GM23248 (cell line): Measurements from ENCODE around the gene KASH5. TPM values are rescaled to one million over a fixed set of nuclear protein-coding genes. Genes with fewer than 3 reads are reported as not detected.

Source experiments
- DNase-seq: peaks from one replicate; pipeline ENCODE4 v3.0.0-alpha.2; 2015
- H2AFZ ChIP-seq: fragments of 200-600 bp; sonication (generic); 2 replicates; pipeline ENCODE4 v1.6.1; 2016; ENCODE audit warnings: antibody characterized with exemption
- H3F3A ChIP-seq: fragments of 200-600 bp; sonication (generic); 2 replicates; pipeline ENCODE4 v1.6.1; 2016; ENCODE audit warnings: mild to moderate bottlenecking, antibody characterized with exemption, mixed run types; ENCODE audit not compliant: insufficient read depth
- H3K27ac ChIP-seq: fragments of 200-600 bp; sonication (generic); 2 replicates; pipeline ENCODE4 v1.5.1; 2016; ENCODE audit warnings: mild to moderate bottlenecking
- H3K27me3 ChIP-seq: fragments of 200-600 bp; sonication (generic); replicated peaks from 2 replicates; pipeline ENCODE4 v1.6.1; 2016; ENCODE audit warnings: mild to moderate bottlenecking; ENCODE audit not compliant: insufficient read depth
- H3K36me3 ChIP-seq: fragments of 200-600 bp; sonication (generic); 2 replicates; pipeline ENCODE4 v1.6.1; 2016; ENCODE audit warnings: low read depth, mild to moderate bottlenecking
- H3K4me1 ChIP-seq: fragments of 200-600 bp; sonication (generic); 2 replicates; pipeline ENCODE4 v1.6.1; 2016; ENCODE audit warnings: mild to moderate bottlenecking; ENCODE audit not compliant: insufficient read depth
- H3K4me2 ChIP-seq: fragments of 200-600 bp; sonication (generic); one replicate; pipeline ENCODE4 v1.6.1; 2016; ENCODE audit warnings: mild to moderate bottlenecking; ENCODE audit not compliant: unreplicated experiment
- H3K4me3 ChIP-seq: fragments of 200-600 bp; sonication (generic); 2 replicates; pipeline ENCODE4 v1.5.1; 2016; ENCODE audit warnings: mild to moderate bottlenecking
- H3K79me2 ChIP-seq: fragments of 200-600 bp; sonication (generic); 2 replicates; pipeline ENCODE4 v1.6.1; 2016; ENCODE audit warnings: mild to moderate bottlenecking; ENCODE audit not compliant: insufficient read depth
- H3K9ac ChIP-seq: fragments of 200-600 bp; sonication (generic); 2 replicates; pipeline ENCODE4 v1.6.1; 2016; ENCODE audit warnings: mild to moderate bottlenecking
- H3K9me2 ChIP-seq: fragments of 200-600 bp; sonication (generic); 2 replicates; pipeline ENCODE4 v1.6.1; 2016; ENCODE audit warnings: mixed run types, mild to moderate bottlenecking, moderate library complexity; ENCODE audit not compliant: insufficient read depth
- H3K9me3 ChIP-seq: fragments of 200-600 bp; sonication (generic); one replicate; pipeline ENCODE4 v1.6.1; 2017; ENCODE audit warnings: low read depth
- H4K20me1 ChIP-seq: fragments of 200-600 bp; sonication (generic); 2 replicates; pipeline ENCODE4 v1.6.0; 2016; ENCODE audit not compliant: insufficient read depth
- EZH2 ChIP-seq: fragments of 200-600 bp; sonication (generic); IDR thresholded peaks from 2 replicates; pipeline ENCODE4 v1.6.1; 2018; ENCODE audit warnings: antibody characterized with exemption, mild to moderate bottlenecking; ENCODE audit not compliant: insufficient read depth, poor library complexity, severe bottlenecking
- EZH2phosphoT487 ChIP-seq: fragments of 200-600 bp; sonication (generic); IDR thresholded peaks from 2 replicates; pipeline ENCODE4 v1.6.1; 2018; ENCODE audit warnings: antibody characterized with exemption, moderate library complexity, mild to moderate bottlenecking, low read depth; ENCODE audit not compliant: insufficient read depth
- WGBS, 2 experiments: methylation state at CpG; one replicate each; pipeline ENCODE4 v1.1.6; 2015 to 2017; ENCODE audit warnings: low lambda C conversion rate in 2 of 2, low coverage in 1 of 2; ENCODE audit errors: missing lambda C conversion rate in 2 of 2; 5-methylcytosine and 5-hydroxymethylcytosine counted together
- in situ Hi-C: fragments of 300-500 bp; cut with MboI; formaldehyde crosslinking; loops from 2 replicates; pipeline ENCODE4 v1.15.0; 2020
- polyA plus RNA-seq: library from polyadenylated mRNA; unstranded; fragments of >200 nt; fragmentation: Nextera tagmentation; extraction: Ambion mirVana; gene quantifications from 2 replicates; pipeline ENCODE4 v1.2.1, GENCODE V29; 2016
- total RNA-seq: library from RNA; depleted of rRNA; stranded (reverse); fragments of >200 nt; shearing (Covaris generic); gene quantifications from 2 replicates; pipeline ENCODE4 v1.2.3, GENCODE V29; 2014

Gene KASH5
- total and polyA plus RNA-seq, 2 experiments from 2014 or later = not detected

GRCh38 chr19:49421039-49421877 is 33.2 kb downstream of the KASH5 start:
- Histone ChIP-seq H3K4me1 (0 out of 2 replicates have a peak, but pooled peaks cover 5% of the 10 kb centered on the region), H2AFZ (no peak overlapping the region), H3K9ac (no peak overlapping the region), H3K9me2 (no peaks in the 10 kb centered on the region), H3K27me3 (peaks cover 67% of the 10 kb centered on the region), H3K79me2 (no peaks in the 10 kb centered on the region), H3K4me2 (peak overlapping the region; percentile 35), H3K9me3 (no peaks in the 10 kb centered on the region), H3K36me3 (no peaks in the 10 kb centered on the region), H4K20me1 (no peaks in the 10 kb centered on the region), H3K4me3 (peak overlapping the region; percentile 46), H3K27ac (no peak overlapping the region), H3F3A (no peaks in the 10 kb centered on the region)
- TF ChIP-seq EZH2phosphoT487 = 0 out of 2 replicates have a peak, but pooled peaks have one; percentile 57
- peak; percentile 53 for TF ChIP-seq EZH2
- in situ Hi-C loops = no loop called here
- WGBS, 2 experiments = 6 to 8% methylated on average over 47 to 48 of the region's 48 CpGs
- peak; percentile 80 for DNase-seq

GRCh38 chr19:49421878-49422202 is 33.8 kb downstream of the KASH5 start:
- Histone ChIP-seq H3K9me2 (no peaks in the 10 kb centered on the region), H3F3A (no peaks in the 10 kb centered on the region), H3K27me3 (peaks cover 73% of the 10 kb centered on the region), H3K4me3 (no peak overlapping the region), H3K4me2 (no peak overlapping the region), H4K20me1 (no peaks in the 10 kb centered on the region), H3K9me3 (no peaks in the 10 kb centered on the region), H3K36me3 (no peaks in the 10 kb centered on the region), H2AFZ (no peak overlapping the region), H3K9ac (no peak overlapping the region), H3K4me1 (0 out of 2 replicates have a peak, but pooled peaks cover 5% of the 10 kb centered on the region), H3K79me2 (no peaks in the 10 kb centered on the region), H3K27ac (no peak overlapping the region)
- in situ Hi-C loops = no loop called here
- no peak for DNase-seq
- TF ChIP-seq EZH2 = no peak
- TF ChIP-seq EZH2phosphoT487 = no peak
- WGBS, 2 experiments = 15 to 30% methylated on average over 2 to 3 of the region's 3 CpGs

DNA sequence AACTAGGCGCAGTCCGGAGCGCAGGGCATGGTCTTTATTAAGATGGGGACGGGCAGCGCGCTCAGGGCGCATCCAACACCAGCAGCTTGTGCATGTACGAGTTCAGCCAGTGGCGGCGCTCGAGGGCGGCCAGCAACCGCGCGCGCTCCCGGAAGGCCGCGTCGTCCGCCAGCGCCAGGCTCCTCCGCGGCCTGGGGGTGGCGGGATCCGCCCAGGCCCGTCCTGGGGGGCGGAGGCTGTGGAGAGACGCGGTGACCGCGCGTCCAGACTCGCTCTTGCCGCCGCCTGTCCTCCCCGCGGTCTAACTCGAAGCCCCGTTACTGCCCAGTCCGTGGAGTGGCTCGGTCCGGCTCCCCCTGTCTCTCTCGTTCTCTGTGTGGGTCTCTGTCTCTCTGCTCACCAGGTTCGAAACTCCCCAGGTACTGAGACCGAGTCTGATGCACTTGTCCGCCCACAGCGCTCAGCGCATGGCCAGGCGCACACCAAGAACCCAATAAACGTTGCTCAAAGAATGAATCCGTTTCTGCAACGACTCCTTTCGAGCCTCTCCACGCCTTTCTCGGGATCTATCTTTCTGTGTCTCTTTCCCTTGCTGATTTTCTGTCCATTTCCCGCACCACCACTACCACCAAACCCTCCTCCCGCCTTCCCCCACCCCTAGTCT is 34.5 kb downstream of the KASH5 start:
- H3K9me3 ChIP-seq = no peaks in the 10 kb centered on the region
- WGBS, 2 experiments = 6 to 8% methylated on average over 34 to 52 of the region's 58 CpGs
- H3K4me1 ChIP-seq = 0 out of 2 replicates have a peak, but pooled peaks cover 5% of the 10 kb centered on the region
- no peaks in the 10 kb centered on the region for H3K79me2 ChIP-seq
- H2AFZ ChIP-seq = no peak overlapping the region
- no peak overlapping the region for H3K4me3 ChIP-seq
- H3K9me2 ChIP-seq = no peaks in the 10 kb centered on the region
- H3K36me3 ChIP-seq = no peaks in the 10 kb centered on the region
- no peaks in the 10 kb centered on the region for H4K20me1 ChIP-seq
- peak overlapping the region; percentile 21 for H3K4me2 ChIP-seq
- peak; percentile 47; the same call in 1 of the 2 replicates for TF ChIP-seq EZH2phosphoT487
- peak; percentile 90 for TF ChIP-seq EZH2
- H3K27me3 ChIP-seq = peaks cover 80% of the 10 kb centered on the region
- H3K27ac ChIP-seq = no peak overlapping the region
- DNase-seq = peak; percentile 63
- H3F3A ChIP-seq = no peaks in the 10 kb centered on the region
- no peak overlapping the region for H3K9ac ChIP-seq
- in situ Hi-C loops = no loop called here

GRCh38 chr19:49423071-49423984 is 35.3 kb downstream of the KASH5 start, which contains the start of gene PTH2:
Gene PTH2 (minus strand): TSS chr19:49423441. CDS start chr19:49423339, 102 bp downstream.
- Histone ChIP-seq H3K79me2 (no peaks in the 10 kb centered on the region), H3K9ac (no peak within 1 kb of the TSS), H3K4me3 (no peak within 1 kb of the TSS), H3F3A (no peaks in the 10 kb centered on the region), H3K27ac (no peak within 1 kb of the TSS), H3K9me3 (no peaks in the 10 kb centered on the region), H3K9me2 (no peaks in the 10 kb centered on the region), H2AFZ (no peak within 1 kb of the TSS), H4K20me1 (no peaks in the 10 kb centered on the region), H3K27me3 (peaks cover 85% of the 10 kb centered on the region), H3K4me2 (peak within 1 kb of the TSS; percentile 21), H3K4me1 (0 out of 2 replicates have a peak, but pooled peaks cover 5% of the 10 kb centered on the region), H3K36me3 (no peaks in the 10 kb centered on the region)
- TF ChIP-seq EZH2 = no peak
- TF ChIP-seq EZH2phosphoT487 = 0 out of 2 replicates have a peak, but pooled peaks have one; percentile 4
- DNase-seq = no peak
- in situ Hi-C loops = no loop called here
- WGBS, 2 experiments = 6 to 11% methylated on average over 32 to 42 of the region's 42 CpGs
